Subcutaneous adipose tissue (tissue), 4 donors: ENCODE results near the gene TRIB2. TPM values are rescaled to one million over a fixed set of nuclear protein-coding genes. Genes with fewer than 3 reads are reported as not detected.

Source experiments
- total RNA-seq, 4 donors: library from RNA; depleted of rRNA; stranded (reverse); fragments of >200 nt; gene quantifications; one replicate each; pipeline ENCODE4 v1.1.0, GENCODE V29; 2016
- TF ChIP-seq, protein P1 (sequence below): fragments of 450-650 bp; IDR thresholded peaks from one replicate; pipeline ENCODE4 v1.5.1; 2016; ENCODE audit warnings: low read depth, mild to moderate bottlenecking, control low read depth, antibody characterized with exemption, moderate library complexity

The TRIB2 gene
- total RNA-seq, 4 donors from 2014 or later, result 17.3 to 94.9 (median 26.2) TPM

DNA sequence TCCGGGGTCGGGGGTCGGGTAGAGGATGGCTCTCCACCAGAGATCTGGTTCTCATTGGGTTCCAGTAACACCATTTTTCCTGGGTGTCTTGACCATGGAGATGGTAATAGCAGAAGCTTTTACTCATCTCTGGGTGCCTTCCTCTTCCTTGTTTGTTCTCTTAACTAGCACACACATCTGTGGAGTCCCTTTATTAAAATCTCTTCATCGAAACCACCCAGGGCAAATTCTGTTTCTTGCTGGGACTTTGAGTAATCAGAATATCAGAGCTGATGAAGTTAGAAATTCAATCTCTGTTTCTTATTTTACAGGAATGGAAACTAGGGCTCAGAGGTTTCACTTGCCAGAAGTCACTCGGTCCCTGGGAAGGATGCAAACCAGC is 15.0 kb upstream of the TRIB2 start:
- TF ChIP-seq, protein P1, sequence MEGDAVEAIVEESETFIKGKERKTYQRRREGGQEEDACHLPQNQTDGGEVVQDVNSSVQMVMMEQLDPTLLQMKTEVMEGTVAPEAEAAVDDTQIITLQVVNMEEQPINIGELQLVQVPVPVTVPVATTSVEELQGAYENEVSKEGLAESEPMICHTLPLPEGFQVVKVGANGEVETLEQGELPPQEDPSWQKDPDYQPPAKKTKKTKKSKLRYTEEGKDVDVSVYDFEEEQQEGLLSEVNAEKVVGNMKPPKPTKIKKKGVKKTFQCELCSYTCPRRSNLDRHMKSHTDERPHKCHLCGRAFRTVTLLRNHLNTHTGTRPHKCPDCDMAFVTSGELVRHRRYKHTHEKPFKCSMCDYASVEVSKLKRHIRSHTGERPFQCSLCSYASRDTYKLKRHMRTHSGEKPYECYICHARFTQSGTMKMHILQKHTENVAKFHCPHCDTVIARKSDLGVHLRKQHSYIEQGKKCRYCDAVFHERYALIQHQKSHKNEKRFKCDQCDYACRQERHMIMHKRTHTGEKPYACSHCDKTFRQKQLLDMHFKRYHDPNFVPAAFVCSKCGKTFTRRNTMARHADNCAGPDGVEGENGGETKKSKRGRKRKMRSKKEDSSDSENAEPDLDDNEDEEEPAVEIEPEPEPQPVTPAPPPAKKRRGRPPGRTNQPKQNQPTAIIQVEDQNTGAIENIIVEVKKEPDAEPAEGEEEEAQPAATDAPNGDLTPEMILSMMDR, result no peak

DNA sequence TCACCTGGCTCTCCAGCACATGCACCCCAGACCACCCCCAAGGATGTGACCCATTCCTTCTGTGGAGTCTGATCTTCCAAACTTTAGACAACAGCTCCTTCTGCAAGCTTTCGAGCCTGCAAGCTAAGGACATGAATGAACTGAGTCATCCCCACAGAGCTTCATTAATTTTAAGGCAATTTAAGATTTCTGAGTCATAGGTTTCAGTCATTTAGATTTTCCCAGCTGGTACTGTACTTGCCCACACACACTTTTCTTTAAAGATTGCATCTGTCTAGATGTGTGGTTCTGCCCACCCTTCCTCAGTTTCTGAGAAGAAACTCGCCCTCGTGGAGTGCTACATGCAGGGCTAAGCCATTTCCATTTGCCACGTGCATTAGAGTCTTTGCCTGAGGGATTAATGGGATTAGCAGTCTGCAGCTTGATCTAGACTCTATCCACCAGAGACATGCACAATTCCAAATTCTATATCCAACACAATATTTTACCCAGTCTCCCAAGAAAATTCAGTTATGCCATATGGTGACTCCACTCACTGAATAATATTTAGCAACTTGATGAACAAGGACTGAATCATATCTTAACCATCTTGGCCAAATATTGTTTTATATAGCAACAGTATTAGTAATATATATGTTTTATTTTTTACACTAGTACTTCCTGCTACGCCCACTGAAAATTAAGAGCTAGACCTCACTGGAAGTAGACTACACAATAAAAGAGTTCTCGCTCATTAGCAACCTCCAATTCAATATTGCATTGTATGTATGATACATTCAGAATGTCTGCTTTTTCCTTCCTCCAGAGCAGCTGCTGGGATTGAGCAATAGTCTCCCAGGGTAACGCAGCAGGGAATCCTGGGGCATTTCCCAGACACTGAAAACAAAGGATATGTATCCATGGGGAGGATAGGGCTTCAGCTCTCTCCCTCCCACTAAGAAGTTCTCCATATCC is 14.3 kb upstream of the TRIB2 start:
- TF ChIP-seq, protein P1, result no peak

DNA sequence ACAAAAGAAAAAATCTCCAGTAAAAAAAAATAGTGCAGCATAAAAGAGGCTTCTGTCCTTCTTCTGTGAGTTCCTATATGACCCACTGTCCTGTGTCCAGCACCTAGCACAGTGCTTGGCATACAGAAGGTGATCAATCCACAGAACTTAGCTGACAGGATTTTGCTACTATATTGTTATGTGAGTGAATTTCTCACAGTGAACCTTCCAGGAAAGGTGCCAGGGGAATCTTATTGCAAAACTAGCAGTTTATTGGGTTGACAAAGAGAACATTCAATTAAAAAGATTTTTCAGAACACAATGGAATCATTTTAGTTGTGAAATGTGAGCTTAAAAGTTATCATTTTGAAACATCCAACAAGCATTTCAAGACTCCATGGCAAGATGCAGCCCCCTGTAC is 12.4 kb upstream of the TRIB2 start:
- TF ChIP-seq, protein P1, result no peak

GRCh38 chr2:12705230-12705629 is 11.5 kb upstream of the TRIB2 start:
- TF ChIP-seq, protein P1, result no peak

DNA sequence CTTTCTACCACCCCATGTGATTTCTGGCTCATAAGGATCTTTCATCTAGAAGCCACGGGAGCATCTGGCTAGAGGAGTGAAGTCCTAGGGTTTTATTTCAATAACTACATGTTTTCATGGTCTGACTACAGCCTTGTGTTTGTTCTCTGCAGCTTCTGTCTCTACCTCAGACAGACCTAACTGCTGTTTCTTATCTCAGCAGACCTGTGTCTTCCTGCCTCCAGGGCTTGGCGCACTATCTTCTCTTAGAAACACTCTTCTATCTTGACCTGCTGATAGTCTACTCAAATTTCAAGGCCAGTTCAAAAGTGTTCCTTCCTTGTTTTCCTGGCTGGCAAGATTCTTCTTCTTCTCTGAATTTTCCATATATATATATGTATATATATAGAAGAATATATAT is 11.0 kb upstream of the TRIB2 start:
- TF ChIP-seq, protein P1, result no peak

GRCh38 chr2:12708508-12709206 is 8.1 kb upstream of the TRIB2 start:
- TF ChIP-seq, protein P1, result no peak

GRCh38 chr2:12709207-12709522 is 7.6 kb upstream of the TRIB2 start:
- TF ChIP-seq, protein P1, result no peak
